HepG2 (cell line): ENCODE data around the gene PCBP2. TPM values are rescaled to one million over a fixed set of nuclear protein-coding genes. Genes with fewer than 3 reads are reported as not detected.

Source experiments
- HCFC1 ChIP-seq: fragments of 150-350 bp; IDR thresholded peaks from 2 replicates; pipeline ENCODE4 v1.6.1; 2014; ENCODE audit warnings: low read depth, low read length
- KLF13 ChIP-seq: sonication (generic); formaldehyde crosslinking; IDR thresholded peaks from 2 replicates; pipeline ENCODE4 v1.4.0; 2020; ENCODE audit warnings: mild to moderate bottlenecking, missing genetic modification reagents
- MAFF ChIP-seq: IDR thresholded peaks from 2 replicates; pipeline ENCODE4 v1.6.1; 2011; ENCODE audit warnings: low read depth, low read length, improper control_type of control experiment
- MATR3 ChIP-seq: sonication (generic); formaldehyde crosslinking; IDR thresholded peaks from 2 replicates; pipeline ENCODE4 v1.4.0; 2020; ENCODE audit warnings: missing genetic modification reagents
- MED13 ChIP-seq: sonication (generic); formaldehyde crosslinking; IDR thresholded peaks from 2 replicates; pipeline ENCODE4 v1.5.0; 2020; ENCODE audit warnings: missing genetic modification reagents
- MYC ChIP-seq: sonication (generic); formaldehyde crosslinking; IDR thresholded peaks from 2 replicates; pipeline ENCODE4 v1.9.0; 2021; ENCODE audit warnings: missing genetic modification reagents, borderline replicate concordance
- NONO ChIP-seq, 2 experiments: fragments of 450-650 bp in 1 of 2; sonication (generic) in 1 of 2; formaldehyde crosslinking in 1 of 2; IDR thresholded peaks in 1 of 2; conservative IDR thresholded peaks in 1 of 2; 2 replicates each; pipeline versions ENCODE4 v1.6.1 to v1.8.0; 2017 to 2022; ENCODE audit warnings: mild to moderate bottlenecking in 1 of 2, missing genetic modification reagents in 1 of 2, moderate library complexity in 1 of 2
- SALL1 ChIP-seq: sonication (generic); formaldehyde crosslinking; IDR thresholded peaks from 2 replicates; pipeline ENCODE4 v1.8.0; 2022; ENCODE audit warnings: mild to moderate bottlenecking, missing genetic modification reagents
- SMAD3 ChIP-seq: sonication (generic); formaldehyde crosslinking; IDR thresholded peaks from 2 replicates; pipeline ENCODE4 v1.4.0; 2020; ENCODE audit warnings: missing genetic modification reagents
- TGIF2 ChIP-seq: IDR thresholded peaks from 2 replicates; pipeline ENCODE4 v1.6.1; 2016; ENCODE audit warnings: control low read depth, missing compliant biosample characterization
- ZFX ChIP-seq: sonication (generic); formaldehyde crosslinking; IDR thresholded peaks from 2 replicates; pipeline ENCODE4 v1.4.0; 2020; ENCODE audit warnings: mild to moderate bottlenecking, low read depth, missing genetic modification reagents, moderate library complexity
- ZNF556 ChIP-seq: sonication (generic); formaldehyde crosslinking; IDR thresholded peaks from 2 replicates; pipeline ENCODE4 v1.4.0; 2020; ENCODE audit warnings: mild to moderate bottlenecking, missing genetic modification reagents, borderline replicate concordance
- ZNF557 ChIP-seq: sonication (generic); formaldehyde crosslinking; IDR thresholded peaks from 2 replicates; pipeline ENCODE4 v1.4.0; 2020; ENCODE audit warnings: missing genetic modification reagents
- ZSCAN21 ChIP-seq: sonication (generic); formaldehyde crosslinking; IDR thresholded peaks from 2 replicates; pipeline ENCODE4 v1.8.0; 2022; ENCODE audit warnings: mild to moderate bottlenecking, missing genetic modification reagents, moderate library complexity, borderline replicate concordance
- polyA plus RNA-seq, 8 experiments: library from polyadenylated mRNA; depleted of rRNA in 3 of 8; stranded (reverse) in 7 of 8; unstranded in 1 of 8; fragments of >200 nt; fragmentation: Illumina TruSeq in 4 of 8; extraction: Trizol in 4 of 8; gene quantifications; 2 replicates each; pipeline versions ENCODE4 v1.2.1 to v1.2.3, GENCODE V29; 2011 to 2016; ENCODE audit warnings: low read depth in 4 of 8, missing spikeins in 1 of 8, mixed read lengths in 1 of 8; ENCODE audit not compliant: insufficient read depth in 1 of 8
- total RNA-seq, 5 experiments: library from RNA; depleted of rRNA; stranded (reverse); fragments of >200 nt; fragmentation: Illumina TruSeq; extraction: Trizol; gene quantifications; 2 replicates each; pipeline ENCODE4 v1.2.3, GENCODE V29; 2016; ENCODE audit warnings: low read depth in 1 of 5
- TF ChIP-seq, protein P1 (sequence below), 2 experiments: fragments of 450-650 bp in 1 of 2; sonication (generic) in 1 of 2; formaldehyde crosslinking; IDR thresholded peaks; 2 replicates each; pipeline versions ENCODE4 v1.5.0 to v1.8.0; 2020 to 2022; ENCODE audit warnings: mild to moderate bottlenecking in 1 of 2, missing genetic modification reagents in 1 of 2
- TF ChIP-seq, protein P2 (sequence below): sonication (generic); formaldehyde crosslinking; IDR thresholded peaks from 2 replicates; pipeline ENCODE4 v1.9.0; 2021; ENCODE audit warnings: mild to moderate bottlenecking, missing genetic modification reagents
- TF ChIP-seq, protein P3 (sequence below): sonication (generic); formaldehyde crosslinking; IDR thresholded peaks from 2 replicates; pipeline ENCODE4 v1.5.0; 2020; ENCODE audit warnings: missing genetic modification reagents
- TF ChIP-seq, protein P4 (sequence below): sonication (generic); formaldehyde crosslinking; IDR thresholded peaks from 2 replicates; pipeline ENCODE4 v1.4.0; 2020; ENCODE audit warnings: missing genetic modification reagents
- TF ChIP-seq, protein P5 (sequence below): sonication (generic); formaldehyde crosslinking; IDR thresholded peaks from 2 replicates; pipeline ENCODE4 v1.4.0; 2020; ENCODE audit warnings: missing genetic modification reagents

PCBP2 gene
- total and polyA plus RNA-seq, 2 of the 13 experiments (the other 11 are each of a cell fraction or from before 2014, with no cell fraction given), result 154 to 345 TPM

DNA sequence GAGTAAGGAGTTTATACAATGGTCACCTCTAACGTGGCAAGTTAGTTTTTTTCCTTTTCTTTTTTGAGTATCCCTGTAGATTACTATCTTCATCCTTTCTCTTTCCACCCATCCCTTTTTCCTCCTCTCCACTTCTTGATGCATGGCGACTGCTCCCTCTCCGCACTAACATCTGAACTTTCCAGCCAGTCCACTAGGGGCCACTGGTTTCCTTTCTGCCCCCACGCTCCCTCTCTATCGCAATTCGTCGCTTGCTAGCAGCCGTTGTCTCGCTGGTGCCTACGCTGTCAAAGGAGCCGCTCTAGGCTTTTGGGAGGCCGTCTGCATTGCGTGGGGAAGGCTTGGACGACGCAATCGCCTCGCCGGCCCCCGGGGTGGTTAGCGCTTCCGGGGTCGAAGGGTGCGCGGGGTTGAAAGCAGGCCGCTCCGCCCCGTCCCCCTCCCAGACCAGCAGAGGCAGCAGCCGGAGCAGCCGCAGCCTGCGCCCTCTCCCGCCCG is at the start of gene PCBP2 (continued):
- TF ChIP-seq, protein P1, sequence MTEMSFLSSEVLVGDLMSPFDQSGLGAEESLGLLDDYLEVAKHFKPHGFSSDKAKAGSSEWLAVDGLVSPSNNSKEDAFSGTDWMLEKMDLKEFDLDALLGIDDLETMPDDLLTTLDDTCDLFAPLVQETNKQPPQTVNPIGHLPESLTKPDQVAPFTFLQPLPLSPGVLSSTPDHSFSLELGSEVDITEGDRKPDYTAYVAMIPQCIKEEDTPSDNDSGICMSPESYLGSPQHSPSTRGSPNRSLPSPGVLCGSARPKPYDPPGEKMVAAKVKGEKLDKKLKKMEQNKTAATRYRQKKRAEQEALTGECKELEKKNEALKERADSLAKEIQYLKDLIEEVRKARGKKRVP (CRISPR knock-in tag; IDR thresholded peaks at IDR 0.05), result peak in 1 of 2 experiments; percentile 96; a peak in 2 of 4 replicates
- TF ChIP-seq, protein P2, sequence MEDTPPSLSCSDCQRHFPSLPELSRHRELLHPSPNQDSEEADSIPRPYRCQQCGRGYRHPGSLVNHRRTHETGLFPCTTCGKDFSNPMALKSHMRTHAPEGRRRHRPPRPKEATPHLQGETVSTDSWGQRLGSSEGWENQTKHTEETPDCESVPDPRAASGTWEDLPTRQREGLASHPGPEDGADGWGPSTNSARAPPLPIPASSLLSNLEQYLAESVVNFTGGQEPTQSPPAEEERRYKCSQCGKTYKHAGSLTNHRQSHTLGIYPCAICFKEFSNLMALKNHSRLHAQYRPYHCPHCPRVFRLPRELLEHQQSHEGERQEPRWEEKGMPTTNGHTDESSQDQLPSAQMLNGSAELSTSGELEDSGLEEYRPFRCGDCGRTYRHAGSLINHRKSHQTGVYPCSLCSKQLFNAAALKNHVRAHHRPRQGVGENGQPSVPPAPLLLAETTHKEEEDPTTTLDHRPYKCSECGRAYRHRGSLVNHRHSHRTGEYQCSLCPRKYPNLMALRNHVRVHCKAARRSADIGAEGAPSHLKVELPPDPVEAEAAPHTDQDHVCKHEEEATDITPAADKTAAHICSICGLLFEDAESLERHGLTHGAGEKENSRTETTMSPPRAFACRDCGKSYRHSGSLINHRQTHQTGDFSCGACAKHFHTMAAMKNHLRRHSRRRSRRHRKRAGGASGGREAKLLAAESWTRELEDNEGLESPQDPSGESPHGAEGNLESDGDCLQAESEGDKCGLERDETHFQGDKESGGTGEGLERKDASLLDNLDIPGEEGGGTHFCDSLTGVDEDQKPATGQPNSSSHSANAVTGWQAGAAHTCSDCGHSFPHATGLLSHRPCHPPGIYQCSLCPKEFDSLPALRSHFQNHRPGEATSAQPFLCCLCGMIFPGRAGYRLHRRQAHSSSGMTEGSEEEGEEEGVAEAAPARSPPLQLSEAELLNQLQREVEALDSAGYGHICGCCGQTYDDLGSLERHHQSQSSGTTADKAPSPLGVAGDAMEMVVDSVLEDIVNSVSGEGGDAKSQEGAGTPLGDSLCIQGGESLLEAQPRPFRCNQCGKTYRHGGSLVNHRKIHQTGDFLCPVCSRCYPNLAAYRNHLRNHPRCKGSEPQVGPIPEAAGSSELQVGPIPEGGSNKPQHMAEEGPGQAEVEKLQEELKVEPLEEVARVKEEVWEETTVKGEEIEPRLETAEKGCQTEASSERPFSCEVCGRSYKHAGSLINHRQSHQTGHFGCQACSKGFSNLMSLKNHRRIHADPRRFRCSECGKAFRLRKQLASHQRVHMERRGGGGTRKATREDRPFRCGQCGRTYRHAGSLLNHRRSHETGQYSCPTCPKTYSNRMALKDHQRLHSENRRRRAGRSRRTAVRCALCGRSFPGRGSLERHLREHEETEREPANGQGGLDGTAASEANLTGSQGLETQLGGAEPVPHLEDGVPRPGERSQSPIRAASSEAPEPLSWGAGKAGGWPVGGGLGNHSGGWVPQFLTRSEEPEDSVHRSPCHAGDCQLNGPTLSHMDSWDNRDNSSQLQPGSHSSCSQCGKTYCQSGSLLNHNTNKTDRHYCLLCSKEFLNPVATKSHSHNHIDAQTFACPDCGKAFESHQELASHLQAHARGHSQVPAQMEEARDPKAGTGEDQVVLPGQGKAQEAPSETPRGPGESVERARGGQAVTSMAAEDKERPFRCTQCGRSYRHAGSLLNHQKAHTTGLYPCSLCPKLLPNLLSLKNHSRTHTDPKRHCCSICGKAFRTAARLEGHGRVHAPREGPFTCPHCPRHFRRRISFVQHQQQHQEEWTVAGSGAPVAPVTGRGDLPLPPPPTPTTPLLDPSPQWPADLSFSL (CRISPR knock-in tag), result no peak
- TF ChIP-seq ZNF557 (CRISPR knock-in tag), result no peak
- no peak for TF ChIP-seq KLF13 (CRISPR knock-in tag)
- no peak for TF ChIP-seq NONO (IDR thresholded peaks at IDR 0.05)
- peak; percentile 93 for TF ChIP-seq NONO (CRISPR knock-in tag; conservative IDR thresholded peaks at IDR 0.05)
- peak; percentile 73 for TF ChIP-seq MYC (CRISPR knock-in tag)
- peak; percentile 78 for TF ChIP-seq HCFC1
- TF ChIP-seq, protein P3, sequence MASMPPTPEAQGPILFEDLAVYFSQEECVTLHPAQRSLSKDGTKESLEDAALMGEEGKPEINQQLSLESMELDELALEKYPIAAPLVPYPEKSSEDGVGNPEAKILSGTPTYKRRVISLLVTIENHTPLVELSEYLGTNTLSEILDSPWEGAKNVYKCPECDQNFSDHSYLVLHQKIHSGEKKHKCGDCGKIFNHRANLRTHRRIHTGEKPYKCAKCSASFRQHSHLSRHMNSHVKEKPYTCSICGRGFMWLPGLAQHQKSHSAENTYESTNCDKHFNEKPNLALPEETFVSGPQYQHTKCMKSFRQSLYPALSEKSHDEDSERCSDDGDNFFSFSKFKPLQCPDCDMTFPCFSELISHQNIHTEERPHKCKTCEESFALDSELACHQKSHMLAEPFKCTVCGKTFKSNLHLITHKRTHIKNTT (CRISPR knock-in tag), result no peak
- TF ChIP-seq SMAD3 (CRISPR knock-in tag), result peak; percentile 77
- 0 out of 2 replicates have a peak, but pooled peaks have one; percentile 36 for TF ChIP-seq MED13 (CRISPR knock-in tag)
- peak; percentile 79; the same call in 1 of the 2 replicates for TF ChIP-seq TGIF2 (CRISPR knock-in tag)
- peak; percentile 80 for TF ChIP-seq SALL1 (CRISPR knock-in tag)
- TF ChIP-seq, protein P4, sequence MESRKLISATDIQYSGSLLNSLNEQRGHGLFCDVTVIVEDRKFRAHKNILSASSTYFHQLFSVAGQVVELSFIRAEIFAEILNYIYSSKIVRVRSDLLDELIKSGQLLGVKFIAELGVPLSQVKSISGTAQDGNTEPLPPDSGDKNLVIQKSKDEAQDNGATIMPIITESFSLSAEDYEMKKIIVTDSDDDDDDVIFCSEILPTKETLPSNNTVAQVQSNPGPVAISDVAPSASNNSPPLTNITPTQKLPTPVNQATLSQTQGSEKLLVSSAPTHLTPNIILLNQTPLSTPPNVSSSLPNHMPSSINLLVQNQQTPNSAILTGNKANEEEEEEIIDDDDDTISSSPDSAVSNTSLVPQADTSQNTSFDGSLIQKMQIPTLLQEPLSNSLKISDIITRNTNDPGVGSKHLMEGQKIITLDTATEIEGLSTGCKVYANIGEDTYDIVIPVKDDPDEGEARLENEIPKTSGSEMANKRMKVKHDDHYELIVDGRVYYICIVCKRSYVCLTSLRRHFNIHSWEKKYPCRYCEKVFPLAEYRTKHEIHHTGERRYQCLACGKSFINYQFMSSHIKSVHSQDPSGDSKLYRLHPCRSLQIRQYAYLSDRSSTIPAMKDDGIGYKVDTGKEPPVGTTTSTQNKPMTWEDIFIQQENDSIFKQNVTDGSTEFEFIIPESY, result peak; percentile 84
- TF ChIP-seq ZFX (CRISPR knock-in tag), result no peak; the same call in 1 of the 2 replicates
- no peak for TF ChIP-seq MATR3 (CRISPR knock-in tag)
- TF ChIP-seq, protein P5, sequence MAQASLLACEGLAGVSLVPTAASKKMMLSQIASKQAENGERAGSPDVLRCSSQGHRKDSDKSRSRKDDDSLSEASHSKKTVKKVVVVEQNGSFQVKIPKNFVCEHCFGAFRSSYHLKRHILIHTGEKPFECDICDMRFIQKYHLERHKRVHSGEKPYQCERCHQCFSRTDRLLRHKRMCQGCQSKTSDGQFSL (CRISPR knock-in tag), result peak; percentile 80
- TF ChIP-seq ZSCAN21 (CRISPR knock-in tag), result peak; percentile 58; the same call in 1 of the 2 replicates
- TF ChIP-seq ZNF556 (CRISPR knock-in tag), result no peak
- TF ChIP-seq MAFF, result no peak
